Coronary artery (tissue), 2 donors: ENCODE data around the gene KRCC1.

Experiments used
- DNase-seq: peaks from one replicate; pipeline ENCODE4 v3.0.0-alpha.2; 2017; ENCODE audit warnings: low spot score
- H3K27ac ChIP-seq, 2 donors: fragments of 200-600 bp; sonication (generic); one replicate each; pipeline ENCODE4 v1.5.1; 2016 to 2019
- H3K4me3 ChIP-seq: fragments of 200-600 bp; sonication (generic); 2 replicates; pipeline ENCODE4 v1.5.1; 2016; ENCODE audit warnings: mild to moderate bottlenecking, moderate library complexity
- TF ChIP-seq, protein P1 (sequence below): fragments of 200-600 bp; sonication (generic); IDR thresholded peaks from one replicate; pipeline ENCODE4 v1.5.1; 2019; ENCODE audit warnings: antibody characterized with exemption

The KRCC1 gene

DNA sequence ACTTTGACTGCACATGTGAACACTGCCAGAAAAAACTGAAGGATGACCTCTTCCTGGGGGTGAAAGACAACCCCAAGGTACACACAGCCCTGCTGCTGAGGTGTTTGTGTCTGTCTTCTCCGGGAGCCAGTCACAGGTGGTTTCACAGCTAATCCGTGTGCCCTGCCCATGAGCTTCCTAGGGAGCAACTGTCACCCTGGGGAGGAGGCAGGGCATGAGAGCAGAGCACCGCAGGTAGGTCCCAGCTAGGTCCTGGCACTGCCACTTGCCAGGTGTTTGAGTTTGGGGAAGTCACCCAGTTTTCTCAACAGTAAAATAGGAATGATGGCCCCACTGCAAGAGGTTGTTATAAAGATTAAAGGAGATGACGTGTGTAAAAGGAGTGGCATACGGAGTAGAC is 41.1 kb upstream of the KRCC1 start:
- TF ChIP-seq, protein P1, sequence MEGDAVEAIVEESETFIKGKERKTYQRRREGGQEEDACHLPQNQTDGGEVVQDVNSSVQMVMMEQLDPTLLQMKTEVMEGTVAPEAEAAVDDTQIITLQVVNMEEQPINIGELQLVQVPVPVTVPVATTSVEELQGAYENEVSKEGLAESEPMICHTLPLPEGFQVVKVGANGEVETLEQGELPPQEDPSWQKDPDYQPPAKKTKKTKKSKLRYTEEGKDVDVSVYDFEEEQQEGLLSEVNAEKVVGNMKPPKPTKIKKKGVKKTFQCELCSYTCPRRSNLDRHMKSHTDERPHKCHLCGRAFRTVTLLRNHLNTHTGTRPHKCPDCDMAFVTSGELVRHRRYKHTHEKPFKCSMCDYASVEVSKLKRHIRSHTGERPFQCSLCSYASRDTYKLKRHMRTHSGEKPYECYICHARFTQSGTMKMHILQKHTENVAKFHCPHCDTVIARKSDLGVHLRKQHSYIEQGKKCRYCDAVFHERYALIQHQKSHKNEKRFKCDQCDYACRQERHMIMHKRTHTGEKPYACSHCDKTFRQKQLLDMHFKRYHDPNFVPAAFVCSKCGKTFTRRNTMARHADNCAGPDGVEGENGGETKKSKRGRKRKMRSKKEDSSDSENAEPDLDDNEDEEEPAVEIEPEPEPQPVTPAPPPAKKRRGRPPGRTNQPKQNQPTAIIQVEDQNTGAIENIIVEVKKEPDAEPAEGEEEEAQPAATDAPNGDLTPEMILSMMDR: no peak
- no peak overlapping the region for H3K4me3 ChIP-seq
- DNase-seq: no peak
- H3K27ac ChIP-seq: no peak overlapping the region

DNA sequence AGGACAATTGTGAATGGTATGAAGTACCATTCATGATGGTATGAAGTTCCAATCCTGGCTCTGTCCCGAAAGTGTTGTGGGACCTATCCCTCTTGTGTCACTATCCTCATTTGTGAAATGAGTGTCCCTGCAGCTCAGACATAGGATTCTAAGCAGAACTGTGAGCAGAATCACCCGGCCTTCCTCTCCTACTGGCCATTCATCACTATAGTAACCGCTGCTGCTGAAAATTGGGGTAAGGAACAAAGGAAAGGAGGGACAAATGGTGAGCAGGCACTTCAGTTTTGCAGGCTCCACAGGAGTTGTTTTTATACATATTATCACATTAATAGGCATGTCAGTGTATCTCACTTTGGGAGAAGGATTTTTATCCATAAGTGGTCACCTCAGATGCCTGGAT is 39.4 kb upstream of the KRCC1 start:
- H3K27ac ChIP-seq: no peak overlapping the region
- no peak for DNase-seq
- no peak overlapping the region for H3K4me3 ChIP-seq
- TF ChIP-seq, protein P1: no peak

DNA sequence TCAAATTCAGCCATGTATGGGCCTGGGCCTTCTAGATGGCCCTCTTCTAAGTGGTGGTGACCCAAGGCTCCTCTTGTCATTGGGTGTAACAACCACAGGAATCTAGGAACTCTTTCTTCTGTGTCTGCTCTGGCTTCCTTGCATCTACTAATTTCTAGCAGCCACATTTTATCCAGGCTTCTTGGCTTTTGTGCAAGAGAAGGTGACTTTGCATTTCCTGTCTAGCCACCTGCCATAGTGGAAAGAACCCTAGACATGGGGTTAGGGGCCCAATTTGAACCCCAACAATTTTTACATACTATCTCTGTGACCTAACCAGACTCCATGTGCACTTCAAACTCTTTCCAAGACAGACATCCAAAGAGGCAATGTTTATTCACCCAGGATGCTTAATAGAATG is 37.2 kb upstream of the KRCC1 start:
- Histone ChIP-seq H3K4me3 (no peak overlapping the region), H3K27ac (no peak overlapping the region)
- DNase-seq: no peak
- TF ChIP-seq, protein P1: no peak

DNA sequence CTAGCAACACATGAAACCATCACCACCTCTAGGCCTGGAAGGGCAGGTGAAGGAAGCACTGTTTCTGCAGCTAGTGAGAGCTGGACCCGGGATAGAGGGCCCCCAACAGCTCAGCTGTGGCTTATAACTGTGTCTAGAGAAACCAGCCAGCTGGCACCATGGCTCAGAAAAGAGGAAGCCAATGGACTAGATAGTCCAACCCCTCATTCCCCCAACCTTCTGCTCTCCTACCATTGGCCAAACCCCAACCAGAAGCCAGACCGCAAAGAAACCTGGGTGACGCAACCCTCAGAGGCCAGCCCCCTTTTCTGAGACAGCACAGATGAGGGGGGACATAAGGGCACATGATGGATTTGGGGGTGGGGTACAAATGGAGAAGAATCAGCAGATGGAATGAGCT is 36.4 kb upstream of the KRCC1 start:
- TF ChIP-seq, protein P1: no peak
- no peak overlapping the region for H3K4me3 ChIP-seq
- no peak for DNase-seq
- H3K27ac ChIP-seq: no peak overlapping the region

DNA sequence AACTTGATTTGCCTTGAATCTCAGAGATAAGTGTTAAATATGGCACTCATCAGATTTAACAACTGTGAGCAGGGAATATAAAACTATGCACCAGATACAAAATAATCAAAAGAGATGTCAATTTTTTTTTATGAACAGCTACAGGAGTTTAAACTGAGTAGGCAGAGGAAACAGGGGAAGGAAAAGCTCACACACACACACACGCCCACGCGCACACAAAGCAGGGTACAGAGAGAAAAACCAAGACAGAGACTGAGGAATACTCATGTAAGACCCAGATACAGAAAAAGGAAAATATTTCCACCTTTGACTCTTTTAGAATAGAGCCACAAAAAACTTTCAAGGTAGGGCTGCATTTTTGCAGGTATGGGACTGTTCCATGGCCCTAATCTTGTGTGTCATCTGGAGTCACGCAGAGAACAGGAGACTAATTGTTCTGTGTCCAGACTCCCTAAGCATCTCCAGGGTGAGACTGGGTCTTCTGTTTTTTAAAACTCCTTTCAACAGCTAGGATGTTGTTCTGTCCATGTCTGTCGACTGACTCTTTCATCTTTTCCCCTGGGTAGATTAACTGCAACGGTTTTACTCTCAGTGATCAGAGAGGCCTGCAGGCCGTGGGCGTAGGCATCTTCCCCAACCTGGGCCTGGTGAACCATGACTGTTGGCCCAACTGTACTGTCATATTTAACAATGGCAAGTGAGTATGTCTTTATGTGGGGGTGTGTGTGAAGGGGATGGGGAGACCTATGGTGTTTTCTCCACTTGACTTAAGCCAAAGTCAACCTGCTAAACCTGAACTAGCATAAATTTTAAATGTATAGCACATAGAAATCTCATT is 35.1 kb upstream of the KRCC1 start:
- Histone ChIP-seq H3K4me3 (no peak overlapping the region), H3K27ac (no peak overlapping the region)
- DNase-seq: no peak
- TF ChIP-seq, protein P1: no peak

DNA sequence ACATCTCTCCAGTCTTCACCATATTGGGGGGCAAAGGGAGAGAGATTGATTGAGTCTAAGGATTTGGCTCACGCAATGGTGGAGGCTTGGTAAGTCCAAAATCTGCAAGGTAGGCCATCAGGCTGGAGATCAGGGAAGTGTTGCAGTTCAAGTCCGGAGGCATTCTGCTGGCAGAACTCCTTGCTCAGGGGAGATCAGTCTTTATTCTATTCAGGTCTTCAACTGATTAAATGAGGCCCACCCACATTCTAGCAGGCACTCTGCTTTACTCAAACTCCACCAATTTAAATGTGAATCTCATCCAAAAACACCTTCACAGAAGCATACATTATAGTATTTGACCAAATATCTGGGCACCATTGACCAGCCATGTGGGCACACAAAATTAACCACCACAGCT is 33.4 kb upstream of the KRCC1 start:
- no peak overlapping the region for H3K27ac ChIP-seq
- TF ChIP-seq, protein P1: no peak
- H3K4me3 ChIP-seq: no peak overlapping the region
- DNase-seq: no peak

DNA sequence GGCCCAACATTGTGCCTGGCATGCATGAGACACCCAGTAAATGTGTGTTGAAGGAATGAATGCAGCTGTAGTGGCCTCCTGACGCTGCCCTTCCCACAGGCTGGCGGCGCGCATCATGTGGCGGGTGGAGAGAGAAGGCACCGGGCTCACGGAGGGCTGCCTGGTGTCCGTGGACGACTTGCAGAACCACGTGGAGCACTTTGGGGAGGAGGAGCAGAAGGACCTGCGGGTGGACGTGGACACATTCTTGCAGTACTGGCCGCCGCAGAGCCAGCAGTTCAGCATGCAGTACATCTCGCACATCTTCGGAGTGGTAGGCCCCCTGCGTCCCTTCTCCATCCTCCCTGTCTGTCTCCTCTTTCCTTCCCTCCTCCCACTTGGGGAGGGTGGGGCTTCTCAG is 32.2 kb upstream of the KRCC1 start:
- TF ChIP-seq, protein P1: no peak
- Histone ChIP-seq H3K27ac (no peak overlapping the region), H3K4me3 (no peak overlapping the region)

More for the DNA sequence above, 32.2 kb upstream of the KRCC1 start:
- DNase-seq: no peak
